ENCODE results near the gene DAAM1.

DAAM1 gene

GRCh38 chr14:59188461-59189090, at the start of gene DAAM1:
Gene DAAM1, plus strand, starts transcription at chr14:59188667. Its CDS starts 74,811 bp downstream, at chr14:59263478.
- peak; percentile 99 for DNase-seq (ENCODE audit: low read depth)
- peak within 1 kb of the TSS; percentile 84 for H3K4me3 ChIP-seq (ENCODE audit: low read depth, low read length)
- TF ChIP-seq CTCF (conservative IDR thresholded peaks at IDR 0.05; ENCODE audit: low read depth, low read length), result no peak

- H3K4me3 ChIP-seq (ENCODE audit: low read depth, low read length), result no peak overlapping the region
- DNase-seq (ENCODE audit: low read depth), result no peak
- no peak for TF ChIP-seq CTCF (conservative IDR thresholded peaks at IDR 0.05; ENCODE audit: low read depth, low read length)
These were observed 49.1 kb upstream of the DAAM1 start for GRCh38 chr14:59139324-59139723.

GRCh38 chr14:59140106-59140843, 48.2 kb upstream of the DAAM1 start:
- DNase-seq (ENCODE audit: low read depth), result no peak
- TF ChIP-seq CTCF (conservative IDR thresholded peaks at IDR 0.05; ENCODE audit: low read depth, low read length), result no peak
- H3K4me3 ChIP-seq (ENCODE audit: low read depth, low read length), result no peak overlapping the region

GRCh38 chr14:59146484-59146883, 42.0 kb upstream of the DAAM1 start:
- no peak for DNase-seq (ENCODE audit: low read depth)
- H3K4me3 ChIP-seq (ENCODE audit: low read depth, low read length), result no peak overlapping the region
- no peak for TF ChIP-seq CTCF (conservative IDR thresholded peaks at IDR 0.05; ENCODE audit: low read depth, low read length)

GRCh38 chr14:59147007-59147406, 41.5 kb upstream of the DAAM1 start:
- no peak for TF ChIP-seq CTCF (conservative IDR thresholded peaks at IDR 0.05; ENCODE audit: low read depth, low read length)
- no peak for DNase-seq (ENCODE audit: low read depth)
- no peak overlapping the region for H3K4me3 ChIP-seq (ENCODE audit: low read depth, low read length)

GRCh38 chr14:59148334-59148900, 40.0 kb upstream of the DAAM1 start:
- TF ChIP-seq CTCF (conservative IDR thresholded peaks at IDR 0.05; ENCODE audit: low read depth, low read length), result no peak

More at GRCh38 chr14:59148334-59148900, 40.0 kb upstream of the DAAM1 start:
- no peak overlapping the region for H3K4me3 ChIP-seq (ENCODE audit: low read depth, low read length)
- DNase-seq (ENCODE audit: low read depth), result no peak

All from choroid plexus epithelial cell (primary cell).